Karpas-422 (cell line): Measurements from ENCODE around the gene CARD10. TPM values are rescaled to one million over a fixed set of nuclear protein-coding genes. Genes with fewer than 3 reads are reported as not detected.
"Not testable (repeated sequence)": the region's sequence is repeated elsewhere in the genome, so short reads cannot be mapped to it uniquely, and the experiment has no call there.

Source experiments
- DNase-seq: peaks from one replicate; pipeline ENCODE4 v3.0.0-alpha.2; 2015
- H2AFZ ChIP-seq: fragments of 200-600 bp; sonication (generic); 2 replicates; pipeline ENCODE4 v1.6.1; 2014; ENCODE audit warnings: antibody characterized with exemption, low read length, mixed read lengths
- H3K27ac ChIP-seq: fragments of 200-600 bp; sonication (generic); 2 replicates; pipeline ENCODE4 v1.5.1; 2014; ENCODE audit warnings: mild to moderate bottlenecking, low read length, moderate library complexity
- H3K27me3 ChIP-seq: fragments of 200-600 bp; sonication (generic); 2 replicates; pipeline ENCODE4 v1.6.1; 2014; ENCODE audit warnings: low read length, mixed read lengths
- H3K36me3 ChIP-seq: fragments of 200-600 bp; sonication (generic); 2 replicates; pipeline ENCODE4 v1.6.1; 2014; ENCODE audit warnings: low read length, mixed read lengths; ENCODE audit not compliant: insufficient read depth
- H3K4me1 ChIP-seq: fragments of 200-600 bp; sonication (generic); 2 replicates; pipeline ENCODE4 v1.6.1; 2014; ENCODE audit warnings: mild to moderate bottlenecking, low read length, mixed read lengths
- H3K4me2 ChIP-seq: fragments of 200-600 bp; sonication (generic); 2 replicates; pipeline ENCODE4 v1.6.1; 2014; ENCODE audit warnings: low read length, low read depth, mild to moderate bottlenecking; ENCODE audit not compliant: poor library complexity, severe bottlenecking
- H3K4me3 ChIP-seq: fragments of 200-600 bp; sonication (generic); 2 replicates; pipeline ENCODE4 v1.5.1; 2014; ENCODE audit warnings: mild to moderate bottlenecking, antibody characterized with exemption, low read length, mixed read lengths
- H3K79me2 ChIP-seq: fragments of 200-600 bp; sonication (generic); 2 replicates; pipeline ENCODE4 v1.6.1; 2014; ENCODE audit warnings: mild to moderate bottlenecking, low read length, mixed read lengths
- H3K9ac ChIP-seq: fragments of 200-600 bp; sonication (generic); 2 replicates; pipeline ENCODE4 v1.6.0; 2014; ENCODE audit warnings: low read length
- H3K9me2 ChIP-seq: fragments of 200-600 bp; sonication (generic), shearing (Covaris generic); replicated peaks from 2 replicates; pipeline ENCODE4 v1.6.0; 2014; ENCODE audit warnings: mild to moderate bottlenecking, low read length, moderate library complexity; ENCODE audit not compliant: insufficient read depth
- H3K9me3 ChIP-seq: fragments of 300-700, 200-600 bp; sonication (generic); 2 replicates; pipeline ENCODE4 v1.6.1; 2014; ENCODE audit warnings: low read length, mixed read lengths
- H4K20me1 ChIP-seq: fragments of 200-600 bp; sonication (generic); 2 replicates; pipeline ENCODE4 v1.6.1; 2014; ENCODE audit warnings: mild to moderate bottlenecking, antibody characterized with exemption, low read length, low read depth; ENCODE audit not compliant: insufficient read depth
- total RNA-seq: library from RNA; depleted of rRNA; stranded (reverse); fragments of >200 nt; shearing (Covaris generic); gene quantifications from 2 replicates; pipeline ENCODE4 v1.2.3, GENCODE V29; 2014; ENCODE audit warnings: low replicate concordance

The CARD10 gene
- total RNA-seq, 1 experiment from 2014 or later: not detected

DNA sequence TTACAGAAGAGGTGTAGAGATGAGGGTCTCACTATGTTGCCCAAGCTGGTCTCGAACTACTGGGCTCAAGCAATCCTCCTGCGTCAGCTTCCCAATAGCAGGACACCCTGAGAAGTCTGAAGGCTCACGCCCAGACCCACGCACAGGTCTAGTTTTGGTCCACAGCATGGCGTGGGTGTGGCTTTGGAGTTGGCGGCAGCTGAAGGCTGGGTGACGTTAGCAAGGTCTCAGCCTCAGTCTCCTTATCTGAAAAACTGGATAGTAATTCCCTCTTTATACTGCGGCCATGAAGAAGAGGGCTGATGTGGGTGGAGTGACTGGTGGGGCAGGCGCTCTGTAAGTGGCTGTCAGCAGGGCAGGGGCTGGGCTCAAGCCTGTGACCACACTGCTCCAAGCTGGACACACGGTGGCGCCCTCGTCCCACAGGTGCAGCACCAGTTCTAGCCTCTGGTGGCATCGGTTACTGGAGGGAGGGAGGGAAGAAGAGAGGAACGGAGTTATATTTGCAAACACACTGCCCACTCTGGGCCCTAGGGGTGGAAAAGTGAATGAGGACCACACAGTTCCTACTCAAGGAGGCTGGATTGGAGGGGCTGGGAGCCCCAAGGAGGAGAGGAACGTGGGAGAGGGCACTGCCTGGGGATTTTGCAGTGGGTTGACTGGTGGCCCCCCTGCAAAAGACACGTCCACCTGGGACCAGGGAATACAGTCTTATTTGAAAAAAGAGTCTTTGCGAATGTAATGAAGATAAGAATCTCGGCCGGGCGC is 19.6 kb upstream of the CARD10 start:
- Histone ChIP-seq H3K4me3 (no peak overlapping the region), H3K9me3 (no peaks in the 10 kb centered on the region), H3K36me3 (no peaks in the 10 kb centered on the region), H3K27ac (no peak overlapping the region), H3K4me2 (no peak overlapping the region), H3K27me3 (no peaks in the 10 kb centered on the region), H3K79me2 (no peaks in the 10 kb centered on the region), H3K4me1 (peaks cover 9% of the 10 kb centered on the region), H3K9ac (no peak overlapping the region), H4K20me1 (no peaks in the 10 kb centered on the region), H3K9me2 (no peaks in the 10 kb centered on the region), H2AFZ (no peak overlapping the region; the same call in 1 of the 2 replicates)
- DNase-seq: peak; percentile 95

DNA sequence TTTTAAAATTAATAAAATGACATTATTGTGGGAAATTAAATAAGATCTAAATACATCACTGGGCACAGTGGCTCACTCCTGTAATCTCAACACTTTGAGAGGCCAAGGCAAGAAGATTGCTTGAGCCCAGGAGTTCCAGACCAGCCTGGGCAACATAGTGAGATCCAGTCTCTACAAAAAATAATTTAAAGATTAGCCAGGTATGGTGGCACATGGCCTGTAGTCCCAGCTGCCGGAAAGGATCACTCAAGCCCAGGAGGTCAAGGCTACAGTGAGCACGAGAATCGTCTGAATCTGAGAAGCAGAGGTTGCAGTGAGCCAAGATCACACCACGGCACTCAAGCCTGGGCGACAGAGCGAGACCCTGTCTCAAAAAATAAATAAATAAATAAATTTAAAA is 15.9 kb upstream of the CARD10 start:
- Histone ChIP-seq H3K36me3 (no peaks in the 10 kb centered on the region), H3K9ac (no peak overlapping the region), H3K9me3 (no peaks in the 10 kb centered on the region), H3K4me2 (no peak overlapping the region), H3K27me3 (no peaks in the 10 kb centered on the region), H3K4me1 (no peaks in the 10 kb centered on the region), H3K4me3 (no peak overlapping the region), H4K20me1 (no peaks in the 10 kb centered on the region), H3K9me2 (no peaks in the 10 kb centered on the region), H3K27ac (no peak overlapping the region), H3K79me2 (no peaks in the 10 kb centered on the region), H2AFZ (no peak overlapping the region)
- DNase-seq: no peak

DNA sequence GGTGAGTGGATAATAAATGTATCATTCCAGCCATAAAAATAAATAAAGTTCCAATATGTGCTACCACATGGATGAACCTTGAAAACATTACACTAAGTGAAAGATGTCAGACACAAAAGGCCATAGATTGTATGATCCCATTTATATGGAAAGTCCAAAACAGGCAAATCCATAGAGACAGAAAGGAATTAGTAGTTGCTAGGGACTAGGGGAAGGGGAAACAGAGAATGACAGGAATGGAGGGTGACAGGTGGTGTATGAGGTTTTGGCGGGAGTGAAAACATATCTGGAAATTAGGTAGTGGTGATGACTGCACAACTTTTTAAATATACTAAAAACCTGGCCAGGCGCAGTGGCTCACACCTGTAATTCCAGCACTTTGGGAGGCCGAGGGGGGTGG is 15.2 kb upstream of the CARD10 start:
- H3K27me3 ChIP-seq: no peaks in the 10 kb centered on the region
- no peak overlapping the region for H3K4me3 ChIP-seq
- no peak overlapping the region for H3K27ac ChIP-seq
- no peaks in the 10 kb centered on the region for H3K79me2 ChIP-seq
- DNase-seq: no peak
- H4K20me1 ChIP-seq: no peaks in the 10 kb centered on the region
- no peak overlapping the region for H3K9ac ChIP-seq
- H2AFZ ChIP-seq: no peak overlapping the region
- no peaks in the 10 kb centered on the region for H3K4me1 ChIP-seq
- H3K9me3 ChIP-seq: no peaks in the 10 kb centered on the region
- H3K9me2 ChIP-seq: no peaks in the 10 kb centered on the region
- H3K4me2 ChIP-seq: no peak overlapping the region
- no peaks in the 10 kb centered on the region for H3K36me3 ChIP-seq

DNA sequence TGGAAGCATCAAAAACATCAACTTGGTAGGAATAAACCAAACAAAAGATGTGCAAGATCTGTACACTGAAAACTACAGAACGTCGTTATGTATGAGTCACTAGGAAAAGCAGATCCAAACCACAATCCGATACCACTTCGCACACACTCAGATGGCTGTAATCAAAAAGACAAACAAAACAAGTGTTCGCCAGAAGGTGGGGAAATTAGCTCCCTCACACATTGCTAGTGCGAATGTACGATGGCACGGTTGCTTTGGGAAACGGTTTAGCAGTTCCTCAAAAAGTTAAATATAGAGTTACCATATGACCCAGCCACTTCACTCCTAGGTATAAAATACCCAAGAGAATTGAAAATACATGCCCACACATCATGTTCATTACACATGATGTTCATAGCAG is 14.8 kb upstream of the CARD10 start:
- Histone ChIP-seq H3K27ac (no peak overlapping the region), H3K4me1 (no peaks in the 10 kb centered on the region), H3K79me2 (no peaks in the 10 kb centered on the region), H4K20me1 (no peaks in the 10 kb centered on the region), H3K4me3 (no peak overlapping the region), H3K9ac (no peak overlapping the region), H3K4me2 (no peak overlapping the region), H3K27me3 (no peaks in the 10 kb centered on the region), H2AFZ (no peak overlapping the region), H3K9me2 (no peaks in the 10 kb centered on the region), H3K36me3 (no peaks in the 10 kb centered on the region), H3K9me3 (no peaks in the 10 kb centered on the region)
- no peak for DNase-seq

DNA sequence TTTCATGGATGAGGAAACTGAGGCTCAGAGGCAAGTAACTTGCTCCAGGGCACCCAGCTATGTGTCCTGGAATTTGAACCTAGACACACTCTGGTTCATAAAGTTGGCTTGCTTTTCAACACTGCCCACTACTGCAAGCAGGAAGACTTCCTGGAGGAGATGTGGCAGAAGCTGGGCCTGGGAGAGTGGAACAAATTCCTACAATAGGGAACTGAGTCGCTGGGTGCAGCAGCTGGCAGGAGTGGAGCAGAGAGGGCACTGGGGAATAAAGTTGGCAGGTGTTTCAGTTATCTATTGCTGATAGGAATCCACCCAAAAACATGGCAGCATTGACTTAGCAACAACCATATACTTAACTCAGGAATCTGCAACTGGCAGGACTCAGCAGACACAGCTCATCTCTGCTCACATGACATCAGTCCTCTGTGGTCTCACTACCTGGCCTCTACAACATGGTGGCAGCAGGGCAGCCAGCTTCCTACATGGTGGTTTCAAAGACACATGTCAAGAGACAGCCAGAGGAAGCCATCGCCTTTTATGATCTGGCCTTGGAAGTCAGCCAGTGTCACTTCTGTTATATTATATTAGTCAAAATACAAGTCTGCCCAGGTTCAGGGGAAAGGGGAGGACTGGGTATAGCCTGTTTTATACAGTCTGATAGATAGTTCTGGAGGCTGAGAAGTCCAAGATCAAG is 10.6 kb upstream of the CARD10 start:
- Histone ChIP-seq H2AFZ (no peak overlapping the region), H3K27me3 (no peaks in the 10 kb centered on the region), H3K9me2 (no peaks in the 10 kb centered on the region), H3K36me3 (no peaks in the 10 kb centered on the region), H4K20me1 (no peaks in the 10 kb centered on the region), H3K27ac (no peak overlapping the region), H3K4me3 (no peak overlapping the region), H3K4me2 (no peak overlapping the region), H3K9me3 (no peaks in the 10 kb centered on the region), H3K4me1 (no peaks in the 10 kb centered on the region), H3K79me2 (no peaks in the 10 kb centered on the region), H3K9ac (no peak overlapping the region)
- no peak for DNase-seq

DNA sequence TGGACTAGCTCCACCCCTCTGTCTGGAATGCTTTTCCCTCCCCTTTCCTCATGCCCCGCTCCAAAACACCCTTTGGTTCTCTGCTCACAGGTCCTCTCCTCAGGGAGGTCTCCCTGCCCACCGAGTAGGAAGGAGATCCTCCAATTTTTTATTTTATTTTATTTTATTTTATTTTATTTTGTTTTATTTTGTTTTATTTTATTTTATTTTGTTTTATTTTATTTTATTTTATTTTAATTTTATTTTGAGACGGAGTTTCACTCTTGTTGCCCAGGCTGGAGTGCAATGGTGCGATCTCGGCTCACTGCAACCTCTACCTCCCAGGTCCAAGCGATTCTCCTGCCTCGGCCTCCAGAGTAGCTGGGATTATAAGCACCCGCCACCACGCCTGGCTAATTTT is 8.7 kb upstream of the CARD10 start:
- H3K4me3 ChIP-seq, H3K27me3 ChIP-seq, H3K9me2 ChIP-seq, H3K9ac ChIP-seq, H3K9me3 ChIP-seq, H2AFZ ChIP-seq, H3K4me1 ChIP-seq, H3K4me2 ChIP-seq, H3K79me2 ChIP-seq, H3K27ac ChIP-seq, DNase-seq, H3K36me3 ChIP-seq, H4K20me1 ChIP-seq: not testable (repeated sequence)

DNA sequence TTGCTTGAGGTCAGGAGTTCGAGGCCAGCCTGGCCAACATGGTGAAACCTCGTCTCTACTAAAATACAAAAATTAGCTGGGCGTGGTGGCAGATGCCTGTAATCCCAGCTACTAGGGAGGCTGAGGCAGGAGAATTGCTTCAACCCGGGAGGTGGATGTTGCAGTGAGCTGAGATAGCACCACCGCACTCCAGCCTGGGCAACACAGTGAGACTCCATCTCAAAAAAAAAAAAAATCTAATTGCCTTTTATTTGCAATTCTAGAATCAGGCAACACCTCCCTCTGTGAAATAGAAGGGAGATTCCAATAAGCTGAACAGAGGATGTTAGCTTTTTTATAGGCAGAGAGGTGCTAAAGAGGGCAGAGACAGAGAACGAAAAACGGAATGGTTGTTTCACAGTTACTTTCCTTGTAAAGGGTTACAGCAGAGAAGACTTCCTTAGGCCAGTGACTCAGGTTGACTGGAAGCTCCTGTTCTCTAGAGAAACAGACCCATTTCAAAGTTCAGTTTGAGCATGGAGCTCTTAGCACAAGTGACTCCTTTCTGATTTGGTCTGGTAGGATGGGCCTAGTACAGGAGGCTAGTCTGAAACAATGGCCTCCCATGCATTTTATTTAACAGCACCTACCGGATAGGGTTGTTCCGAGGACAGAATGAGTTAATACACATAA is 8.0 kb upstream of the CARD10 start:
- H3K4me1 ChIP-seq, H3K9me3 ChIP-seq, H3K79me2 ChIP-seq, DNase-seq, H4K20me1 ChIP-seq, H3K27ac ChIP-seq, H2AFZ ChIP-seq, H3K9me2 ChIP-seq, H3K36me3 ChIP-seq, H3K4me2 ChIP-seq, H3K27me3 ChIP-seq, H3K4me3 ChIP-seq, H3K9ac ChIP-seq: not testable (repeated sequence)

DNA sequence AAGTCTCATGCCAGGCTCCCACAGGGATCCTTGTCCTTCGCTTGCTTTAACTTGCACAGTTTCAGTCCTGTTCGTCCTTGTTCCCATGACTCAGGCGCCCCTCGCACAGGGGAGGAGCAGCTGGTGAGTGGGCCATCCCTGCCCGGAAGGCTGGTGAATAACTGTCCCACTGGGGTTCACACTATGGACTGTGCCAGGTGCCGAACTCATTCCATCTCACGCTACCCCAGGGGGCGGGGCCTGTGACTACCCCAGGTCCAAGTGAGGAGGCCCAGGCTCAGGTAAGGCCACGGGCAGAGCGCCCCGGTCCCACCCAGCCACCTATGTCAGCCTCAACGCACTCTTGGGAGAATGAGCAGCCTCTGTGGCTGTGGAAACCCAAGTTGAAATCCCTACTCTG is 7.2 kb upstream of the CARD10 start:
- H3K9me2 ChIP-seq: no peaks in the 10 kb centered on the region
- no peak overlapping the region for H3K4me2 ChIP-seq
- H3K79me2 ChIP-seq: no peaks in the 10 kb centered on the region
- H2AFZ ChIP-seq: no peak overlapping the region
- H3K9me3 ChIP-seq: no peaks in the 10 kb centered on the region
- no peaks in the 10 kb centered on the region for H3K36me3 ChIP-seq
- DNase-seq: no peak
- no peak overlapping the region for H3K4me3 ChIP-seq
- no peak overlapping the region for H3K27ac ChIP-seq
- no peak overlapping the region for H3K9ac ChIP-seq
- no peaks in the 10 kb centered on the region for H3K4me1 ChIP-seq
- H4K20me1 ChIP-seq: no peaks in the 10 kb centered on the region
- H3K27me3 ChIP-seq: no peaks in the 10 kb centered on the region
